HepG2 (cell line): ENCODE measurements around the gene KIAA1755. TPM values are rescaled to one million over a fixed set of nuclear protein-coding genes. Genes with fewer than 3 reads are reported as not detected.
A peak's percentile ranks its signal among the peaks of the same experiment; 100 is the strongest.

Source experiments
- ATAC-seq: fragments of 200-7000 bp; cut with Tn5 transposase; 3 replicates; pipeline ENCODE4 v1.9.1; 2020; ENCODE audit warnings: mild to moderate bottlenecking, moderate library complexity
- BruUV-seq: library from RNA; stranded (reverse); fragments of 400-500 nt; replicated peaks from 2 replicates; lab custom pipeline; 2021; lab: Mats Ljungman, UMichigan
- CTCF ChIA-PET: fragments of 300-600 bp; formaldehyde crosslinking; extraction: SDS; loops from one replicate; lab custom pipeline; 2021; ENCODE audit warnings: low total read pairs, inconsistent platforms, low intra/inter-chr PET ratio; lab: Yijun Ruan, JAX
- POLR2A ChIA-PET: fragments of 350-600 bp; sonication (Branson Sonifier 250); formaldehyde crosslinking; loops from one replicate; lab custom pipeline; 2020; ENCODE audit warnings: antibody characterized with exemption, inconsistent platforms; lab: Yijun Ruan, JAX
- DNase-seq: peaks from one replicate; pipeline ENCODE4 v3.0.0-alpha.2; 2015; ENCODE audit warnings: low spot score
- FAIRE-seq: peaks from 3 replicates; lab custom pipeline; 2011; peaks lifted over from hg19 to GRCh38; lab: Jason Lieb, UNC
- H2AFZ ChIP-seq: one replicate; pipeline ENCODE4 v1.6.1; 2011; ENCODE audit warnings: low read length, inconsistent platforms
- H3K27ac ChIP-seq: fragments of 300-600 bp; 3 replicates; pipeline ENCODE4 v1.8.0; 2011; ENCODE audit warnings: mixed run types, mild to moderate bottlenecking, mixed read lengths, low read length, inconsistent platforms; ENCODE audit not compliant: insufficient read depth; ENCODE audit errors: extremely low read length
- H3K27me3 ChIP-seq, 2 experiments: fragments of 200-600 bp in 1 of 2; 2 replicates in 1 of 2; 3 replicates in 1 of 2; pipeline versions ENCODE4 v1.6.0 to v1.8.0; 2011; ENCODE audit warnings: low read length in 2 of 2, mild to moderate bottlenecking in 2 of 2, moderate library complexity in 2 of 2, inconsistent platforms in 1 of 2; ENCODE audit not compliant: insufficient read depth in 2 of 2, control insufficient read depth in 1 of 2
- H3K36me3 ChIP-seq, 2 experiments: fragments of 200-600 bp in 1 of 2; replicated peaks in 1 of 2; 2 replicates in 1 of 2; 3 replicates in 1 of 2; pipeline versions ENCODE4 v1.5.1 to v1.8.0; 2011; ENCODE audit warnings: low read length in 2 of 2, inconsistent platforms in 1 of 2; ENCODE audit not compliant: insufficient read depth in 2 of 2, control insufficient read depth in 1 of 2
- H3K4me1 ChIP-seq: 2 replicates; pipeline ENCODE4 v1.5.1; 2012; ENCODE audit warnings: low read length, inconsistent platforms; ENCODE audit not compliant: insufficient read depth
- H3K4me2 ChIP-seq: 2 replicates; pipeline ENCODE4 v1.6.0; 2011; ENCODE audit warnings: low read depth, low read length, inconsistent platforms
- H3K4me3 ChIP-seq, 3 experiments: fragments of 200-600 bp in 1 of 3; sonication (generic), shearing (Covaris generic) in 1 of 3; replicated peaks in 1 of 3; 2 replicates each; pipeline ENCODE4 v1.5.1; 2011 to 2016; ENCODE audit warnings: low read length in 3 of 3, inconsistent platforms in 2 of 3, low read depth in 2 of 3, mild to moderate bottlenecking in 2 of 3, control low read depth in 1 of 3, mixed read lengths in 1 of 3; ENCODE audit not compliant: insufficient read depth in 1 of 3
- H3K79me2 ChIP-seq: one replicate; pipeline ENCODE4 v1.6.1; 2011; ENCODE audit warnings: low read length, inconsistent platforms; ENCODE audit not compliant: insufficient read depth
- H3K9ac ChIP-seq: 2 replicates; pipeline ENCODE4 v1.6.0; 2011; ENCODE audit warnings: mild to moderate bottlenecking, low read depth, low read length, inconsistent platforms; ENCODE audit not compliant: insufficient read depth
- H3K9me3 ChIP-seq: 2 replicates; pipeline ENCODE4 v1.5.1; 2012; ENCODE audit warnings: mild to moderate bottlenecking, low read length
- H4K20me1 ChIP-seq: 2 replicates; pipeline ENCODE4 v1.6.0; 2011; ENCODE audit warnings: inconsistent platforms, mild to moderate bottlenecking, low read length, moderate library complexity; ENCODE audit not compliant: insufficient read depth
- ADNP ChIP-seq: sonication (generic); formaldehyde crosslinking; IDR thresholded peaks from 2 replicates; pipeline ENCODE4 v1.4.0; 2020; ENCODE audit warnings: missing genetic modification reagents
- ARNT ChIP-seq: fragments of 450-650 bp; IDR thresholded peaks from 2 replicates; pipeline ENCODE4 v1.6.1; 2017
- CREB1 ChIP-seq, 2 experiments: fragments of 450-650 bp in 1 of 2; IDR thresholded peaks; 2 replicates each; pipeline ENCODE4 v1.6.1; 2016 to 2017; ENCODE audit warnings: control low read depth in 1 of 2, mild to moderate bottlenecking in 1 of 2, missing compliant biosample characterization in 1 of 2, missing genetic modification characterization in 1 of 2
- ESRRA ChIP-seq: sonication (generic); formaldehyde crosslinking; IDR thresholded peaks from 2 replicates; pipeline ENCODE4 v1.5.1; 2020; ENCODE audit warnings: mild to moderate bottlenecking, low read depth, missing genetic modification reagents
- ISX ChIP-seq: sonication (generic); formaldehyde crosslinking; conservative IDR thresholded peaks from 2 replicates; pipeline ENCODE4 v1.5.0; 2020; ENCODE audit warnings: missing genetic modification reagents
- PHF8 ChIP-seq: sonication (generic); formaldehyde crosslinking; IDR thresholded peaks from 2 replicates; pipeline ENCODE4 v1.5.0; 2020; ENCODE audit warnings: missing genetic modification reagents
- RARA ChIP-seq: IDR thresholded peaks from 2 replicates; pipeline ENCODE4 v1.6.1; 2016; ENCODE audit warnings: missing genetic modification reagents, missing compliant biosample characterization
- RFXAP ChIP-seq: sonication (generic); formaldehyde crosslinking; IDR thresholded peaks from 2 replicates; pipeline ENCODE4 v1.4.0; 2020; ENCODE audit warnings: missing genetic modification reagents, borderline replicate concordance
- RXRA ChIP-seq: sonication (generic); formaldehyde crosslinking; IDR thresholded peaks from 2 replicates; pipeline ENCODE4 v1.5.1; 2020; ENCODE audit warnings: missing genetic modification reagents
- ZBTB3 ChIP-seq: sonication (generic); formaldehyde crosslinking; IDR thresholded peaks from 2 replicates; pipeline ENCODE4 v1.4.0; 2020; ENCODE audit warnings: low read depth, mild to moderate bottlenecking, moderate library complexity, missing genetic modification reagents, borderline replicate concordance
- ZFP62 ChIP-seq: sonication (generic); formaldehyde crosslinking; IDR thresholded peaks from 2 replicates; pipeline ENCODE4 v1.4.0; 2020; ENCODE audit warnings: missing genetic modification reagents
- ZNF446 ChIP-seq: sonication (generic); formaldehyde crosslinking; IDR thresholded peaks from 2 replicates; pipeline ENCODE4 v1.5.0; 2020; ENCODE audit warnings: mild to moderate bottlenecking, missing genetic modification reagents
- WGBS: methylation state at CpG from one replicate; pipeline ENCODE4 v1.1.6; 2017; ENCODE audit warnings: low lambda C conversion rate; 5-methylcytosine and 5-hydroxymethylcytosine counted together
- in situ Hi-C: cut with HindIII; loops from 2 replicates; pipeline ENCODE4 v1.10.0; 2017; ENCODE audit warnings: low pct_unique_long_range_greater_than_20kb; ENCODE audit not compliant: extremely low pct_ligation_motif_present
- intact Hi-C: fragments of 100-400 bp; cut with micrococcal nuclease; formaldehyde crosslinking; loops from one replicate; pipeline ENCODE4 v1.10.0; 2022; ENCODE audit not compliant: unreplicated experiment
- polyA plus RNA-seq, 8 experiments: library from polyadenylated mRNA; depleted of rRNA in 3 of 8; stranded (reverse) in 7 of 8; unstranded in 1 of 8; fragments of >200 nt; fragmentation: Illumina TruSeq in 4 of 8; extraction: Trizol in 4 of 8; gene quantifications; 2 replicates each; pipeline versions ENCODE4 v1.2.1 to v1.2.3, GENCODE V29; 2011 to 2016; ENCODE audit warnings: low read depth in 4 of 8, missing spikeins in 1 of 8, mixed read lengths in 1 of 8; ENCODE audit not compliant: insufficient read depth in 1 of 8
- total RNA-seq, 5 experiments: library from RNA; depleted of rRNA; stranded (reverse); fragments of >200 nt; fragmentation: Illumina TruSeq; extraction: Trizol; gene quantifications; 2 replicates each; pipeline ENCODE4 v1.2.3, GENCODE V29; 2016; ENCODE audit warnings: low read depth in 1 of 5
- TF ChIP-seq, protein P1 (sequence below): sonication (generic); formaldehyde crosslinking; IDR thresholded peaks from 2 replicates; pipeline ENCODE4 v1.4.0; 2020; ENCODE audit warnings: mild to moderate bottlenecking, missing genetic modification reagents
- TF ChIP-seq, protein P2 (sequence below): sonication (generic); formaldehyde crosslinking; IDR thresholded peaks from 2 replicates; pipeline ENCODE4 v1.5.0; 2020; ENCODE audit warnings: mild to moderate bottlenecking, missing genetic modification reagents, borderline replicate concordance

Gene KIAA1755
- total and polyA plus RNA-seq, 2 of the 13 experiments (the other 11 are each of a cell fraction or from before 2014, with no cell fraction given), result 0.04 TPM; not detected in 1

DNA sequence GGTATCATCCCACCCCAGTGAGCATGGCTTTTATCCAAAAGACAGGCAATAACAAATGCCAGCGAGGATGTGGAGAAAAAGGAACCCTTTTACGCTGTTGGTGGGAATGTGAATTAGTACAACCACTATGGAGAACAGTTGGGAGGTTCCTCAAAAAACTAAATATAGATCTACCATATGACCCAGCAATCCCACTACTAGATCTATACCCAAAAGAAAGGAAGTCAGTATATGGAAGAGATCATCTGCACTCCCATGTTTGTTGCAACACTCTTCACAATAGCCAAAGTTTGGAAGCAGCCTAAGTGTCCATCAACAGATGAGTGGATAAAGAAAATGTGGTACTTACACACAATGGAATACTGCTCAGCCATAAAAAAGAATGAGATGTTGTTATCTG is 5.9 kb upstream of the KIAA1755 start (continued):
- TF ChIP-seq ZBTB3, result no peak

DNA sequence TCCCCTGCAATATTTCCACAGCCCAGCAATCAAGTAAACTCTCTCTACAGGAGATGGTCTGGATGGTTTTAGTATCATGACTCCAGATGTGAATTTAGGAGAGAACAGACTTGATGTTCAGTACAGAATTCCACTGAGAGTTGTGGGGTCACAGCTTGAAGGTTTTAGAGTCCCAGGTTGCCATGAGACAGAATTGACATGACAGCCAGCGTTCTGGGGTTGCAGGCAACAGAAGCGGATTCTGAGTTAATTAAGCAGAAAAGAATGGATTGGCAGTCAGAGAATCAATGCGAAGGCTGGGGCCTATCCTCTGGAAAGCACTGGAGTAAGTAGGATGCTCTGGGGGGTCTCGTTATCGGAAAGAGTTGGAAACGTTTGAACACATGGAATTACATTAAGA is 2.4 kb upstream of the KIAA1755 start:
- no peak overlapping the region for H3K9ac ChIP-seq
- no TSS peak for BruUV-seq
- no peak for FAIRE-seq
- peaks cover 19% of the 10 kb centered on the region for H3K4me1 ChIP-seq
- 51% methylated on average over 6 of the region's 6 CpGs for WGBS
- no peak for TF ChIP-seq ISX
- H3K36me3 ChIP-seq, result no peaks in the 10 kb centered on the region
- H2AFZ ChIP-seq, result no peak overlapping the region
- no peaks in the 10 kb centered on the region for H3K9me3 ChIP-seq
- H3K4me2 ChIP-seq, result no peak overlapping the region
- H3K27me3 ChIP-seq, result peaks cover 6 to 19% of the 10 kb centered on the region in 2 experiments; a peak in 4 of 5 replicates
- POLR2A ChIA-PET, result no interaction called here
- CTCF ChIA-PET, result no interaction called here
- intact Hi-C loops, result no loop called here
- H3K4me3 ChIP-seq, result no peak overlapping the region
- no peak for ATAC-seq
- in situ Hi-C loops, result no loop called here
- H3K79me2 ChIP-seq, result no peaks in the 10 kb centered on the region
- H4K20me1 ChIP-seq, result no peaks in the 10 kb centered on the region
- H3K27ac ChIP-seq, result no peak overlapping the region
- DNase-seq, result no peak

DNA sequence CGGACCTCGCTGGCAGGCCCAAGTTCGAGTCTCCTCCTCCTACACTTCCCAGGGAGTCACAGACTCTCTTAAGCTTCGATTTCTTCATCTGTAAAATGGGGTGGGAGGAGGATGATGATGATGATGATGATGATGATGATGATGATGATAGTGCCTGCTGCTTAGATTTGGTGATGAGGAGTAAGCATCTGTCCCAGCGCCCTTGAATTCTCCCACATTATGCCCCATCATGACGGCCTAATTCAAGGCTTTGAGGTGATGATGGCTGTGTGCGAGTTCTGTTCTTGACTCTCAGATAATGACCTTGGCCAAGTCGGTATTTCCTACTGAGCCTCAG is 487 bp upstream of the KIAA1755 start:
- no peak overlapping the region for H3K9ac ChIP-seq
- H3K4me3 ChIP-seq, result no peak overlapping the region; a peak in 1 of 6 replicates
- DNase-seq (no peak), FAIRE-seq (no peak), ATAC-seq (no peak)
- H3K27me3 ChIP-seq, result peaks cover 5 to 19% of the 10 kb centered on the region in 2 experiments; a peak in 4 of 5 replicates
- intact Hi-C loops, result no loop called here
- H3K4me2 ChIP-seq, result no peak overlapping the region
- H4K20me1 ChIP-seq, result no peaks in the 10 kb centered on the region
- in situ Hi-C loops, result no loop called here
- POLR2A ChIA-PET, result no interaction called here
- BruUV-seq, result no TSS peak
- no peaks in the 10 kb centered on the region for H3K79me2 ChIP-seq
- CTCF ChIA-PET, result no interaction called here
- H3K4me1 ChIP-seq, result peaks cover 19% of the 10 kb centered on the region
- whole genome bisulfite sequencing, result 57% methylated on average over 8 of the region's 8 CpGs
- no peak overlapping the region for H3K27ac ChIP-seq
- no peaks in the 10 kb centered on the region for H3K9me3 ChIP-seq
- no peak overlapping the region for H2AFZ ChIP-seq
- no peaks in the 10 kb centered on the region for H3K36me3 ChIP-seq
- TF ChIP-seq RARA (CRISPR knock-in tag) (no peak), ESRRA (CRISPR knock-in tag) (no peak), CREB1 (IDR thresholded peaks at IDR 0.05) (peak; percentile 89), CREB1 (CRISPR knock-in tag; IDR thresholded peaks at IDR 0.05) (no peak), ARNT (no peak), ZFP62 (no peak), PHF8 (CRISPR knock-in tag) (no peak), RFXAP (CRISPR knock-in tag) (no peak), ZNF446 (CRISPR knock-in tag) (no peak), RXRA (no peak), ADNP (CRISPR knock-in tag) (0 out of 2 replicates have a peak, but pooled peaks have one; percentile 60)
- TF ChIP-seq, protein P1, sequence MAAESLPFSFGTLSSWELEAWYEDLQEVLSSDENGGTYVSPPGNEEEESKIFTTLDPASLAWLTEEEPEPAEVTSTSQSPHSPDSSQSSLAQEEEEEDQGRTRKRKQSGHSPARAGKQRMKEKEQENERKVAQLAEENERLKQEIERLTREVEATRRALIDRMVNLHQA, result no peak
- TF ChIP-seq, protein P2, sequence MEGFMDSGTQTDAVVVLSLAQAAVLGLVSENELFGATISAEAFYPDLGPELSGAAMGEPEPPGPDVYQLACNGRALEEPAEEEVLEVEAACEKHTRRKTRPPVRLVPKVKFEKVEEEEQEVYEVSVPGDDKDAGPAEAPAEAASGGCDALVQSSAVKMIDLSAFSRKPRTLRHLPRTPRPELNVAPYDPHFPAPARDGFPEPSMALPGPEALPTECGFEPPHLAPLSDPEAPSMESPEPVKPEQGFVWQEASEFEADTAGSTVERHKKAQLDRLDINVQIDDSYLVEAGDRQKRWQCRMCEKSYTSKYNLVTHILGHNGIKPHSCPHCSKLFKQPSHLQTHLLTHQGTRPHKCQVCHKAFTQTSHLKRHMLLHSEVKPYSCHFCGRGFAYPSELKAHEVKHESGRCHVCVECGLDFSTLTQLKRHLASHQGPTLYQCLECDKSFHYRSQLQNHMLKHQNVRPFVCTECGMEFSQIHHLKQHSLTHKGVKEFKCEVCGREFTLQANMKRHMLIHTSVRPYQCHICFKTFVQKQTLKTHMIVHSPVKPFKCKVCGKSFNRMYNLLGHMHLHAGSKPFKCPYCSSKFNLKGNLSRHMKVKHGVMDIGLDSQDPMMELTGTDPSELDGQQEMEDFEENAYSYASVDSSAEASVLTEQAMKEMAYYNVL (CRISPR knock-in tag), result 0 out of 2 replicates have a peak, but pooled peaks have one; percentile 2
